ENCODE results near the gene KIF1C. TPM values are rescaled to one million over a fixed set of nuclear protein-coding genes. Genes with fewer than 3 reads are reported as not detected.

Gene KIF1C
- total and polyA plus RNA-seq, 9 of the 15 experiments (the other 6 are each of a cell fraction or from before 2014, with no cell fraction given), result 0.38 to 68.4 (median 25.1) TPM

GRCh38 chr17:5020502-5021023 lies 22.8 kb downstream of the KIF1C start (continued):
- TF ChIP-seq GTF3C2 (IDR thresholded peaks at IDR 0.05; ENCODE audit: borderline replicate concordance, extremely low read depth, insufficient read length), result no peak
- TF ChIP-seq ILF3 (IDR thresholded peaks at IDR 0.05; ENCODE audit: borderline replicate concordance), result no peak
- TF ChIP-seq ELF4 (CRISPR knock-in tag; IDR thresholded peaks at IDR 0.05), result no peak

- Histone ChIP-seq H3K9me1 (ENCODE audit: control insufficient read depth, insufficient read depth, low read length) (no peaks in the 10 kb centered on the region), H3K4me2 (ENCODE audit: insufficient read depth, low read length) (no peak overlapping the region), H2AFZ (ENCODE audit: low read depth, low read length) (no peak overlapping the region), H3K27me3 (ENCODE audit: control insufficient read depth in 2 of 2, insufficient read depth in 2 of 2, low read length in 2 of 2) (no peaks in the 10 kb centered on the region), H3K4me1 (replicated peaks in 1 of 2; ENCODE audit: control insufficient read depth in 2 of 2, insufficient read depth in 2 of 2, low read length in 2 of 2) (peaks cover 0 to 5% of the 10 kb centered on the region in 2 experiments; a peak in 1 of 5 replicates), H4K20me1 (replicated peaks; ENCODE audit: control insufficient read depth, insufficient read depth, low read length) (no peaks in the 10 kb centered on the region), H3K79me2 (ENCODE audit: control insufficient read depth, insufficient read depth, low read length) (no peaks in the 10 kb centered on the region), H3K9ac (ENCODE audit: insufficient read depth in 1 of 2, low read depth in 2 of 2, low read length in 2 of 2) (no peak overlapping the region), H3K4me3 (no peak overlapping the region), H3K9me3 (replicated peaks; ENCODE audit: control insufficient read depth, insufficient read depth, low read depth, low read length) (no peaks in the 10 kb centered on the region), H3K36me3 (ENCODE audit: control insufficient read depth, insufficient read depth, low read length) (peaks cover 33% of the 10 kb centered on the region; the same call in 2 of the 3 replicates), H3K27ac (ENCODE audit: extremely low read depth, low read depth, low read length) (no peak overlapping the region)
- TF ChIP-seq ZNF23 (CRISPR knock-in tag; IDR thresholded peaks at IDR 0.05) (no peak), RBM39 (optimal IDR thresholded peaks at IDR 0.05; ENCODE audit: low read depth, low read length) (no peak)
- DNase-seq (ENCODE audit: extremely low read depth in 1 of 4, low spot score in 3 of 4) (no peak), ATAC-seq (no peak), FAIRE-seq (no peak)
- POLR2A ChIA-PET, result interaction anchor here (0.6 kb wide), 1 partner anchor 25 kb away, joined by 3 read pairs; no protein-coding TSS in a partner anchor
- in situ Hi-C loops (cut with MboI) (no loop called here), intact Hi-C loops (cut with micrococcal nuclease) (no loop called here)
- CTCF ChIA-PET (ENCODE audit: low intra/inter-chr PET ratio), result no interaction called here
- 91% methylated on average over 4 of the region's 30 CpGs for WGBS (ENCODE audit: insufficient coverage, low coverage, missing lambda C conversion rate)
- BruUV-seq (replicated peaks), result no TSS peak
These were observed 24.5 kb downstream of the KIF1C start for GRCh38 chr17:5022171-5022711.

Data from K562 (cell line).